ENCODE data around the gene MYBL2. TPM values are rescaled to one million over a fixed set of nuclear protein-coding genes. Genes with fewer than 3 reads are reported as not detected.

MYBL2 gene
- total RNA-seq, 1 experiment from 2014 or later, result 95.9 TPM

DNA sequence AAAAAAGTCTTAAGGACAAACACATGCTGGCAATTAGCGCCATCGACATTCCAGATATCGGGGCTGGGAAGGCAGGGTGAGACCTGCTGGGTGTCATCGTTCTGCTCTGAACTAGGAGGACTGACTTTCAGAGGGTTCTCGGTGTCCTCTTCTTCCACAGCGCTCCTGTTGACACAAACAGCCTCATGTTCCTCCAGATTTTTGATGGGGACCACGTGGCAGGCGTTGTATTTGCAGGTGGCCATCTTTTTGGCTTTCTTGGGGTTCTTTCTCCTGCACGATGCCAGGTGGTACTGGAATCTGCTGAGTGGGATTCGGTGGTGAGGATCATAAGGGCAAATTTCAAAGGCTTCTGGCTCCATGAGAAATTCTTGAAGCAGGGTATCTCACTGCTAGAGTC is 59.4 kb downstream of the MYBL2 start:
- Histone ChIP-seq H3K4me1 (ENCODE audit: insufficient read depth, low read length) (peaks cover 25% of the 10 kb centered on the region), H3K9me2 (replicated peaks; ENCODE audit: low read length) (no peaks in the 10 kb centered on the region), H4K20me1 (ENCODE audit: low read length) (no peaks in the 10 kb centered on the region), H2AFZ (ENCODE audit: low read length) (peak overlapping the region; percentile 68), H3K79me2 (ENCODE audit: low read length) (no peaks in the 10 kb centered on the region), H3K9me3 (ENCODE audit: low read length) (no peaks in the 10 kb centered on the region), H3K4me3 (ENCODE audit: low read length) (no peak overlapping the region), H3K4me2 (ENCODE audit: low read length) (peak overlapping the region; percentile 42; the same call in 1 of the 2 replicates), H3K36me3 (ENCODE audit: low read depth, low read length) (no peaks in the 10 kb centered on the region), H3K27me3 (ENCODE audit: low read length) (no peaks in the 10 kb centered on the region), H3F3A (ENCODE audit: low read length, unreplicated experiment) (no peaks in the 10 kb centered on the region), H3K27ac (ENCODE audit: low read length) (peak overlapping the region; percentile 62), H3K9ac (ENCODE audit: low read length) (no peak overlapping the region)
- intact Hi-C loops (cut with micrococcal nuclease), result no loop called here
- CTCF ChIA-PET, result no interaction called here
- TF ChIP-seq, protein P1, sequence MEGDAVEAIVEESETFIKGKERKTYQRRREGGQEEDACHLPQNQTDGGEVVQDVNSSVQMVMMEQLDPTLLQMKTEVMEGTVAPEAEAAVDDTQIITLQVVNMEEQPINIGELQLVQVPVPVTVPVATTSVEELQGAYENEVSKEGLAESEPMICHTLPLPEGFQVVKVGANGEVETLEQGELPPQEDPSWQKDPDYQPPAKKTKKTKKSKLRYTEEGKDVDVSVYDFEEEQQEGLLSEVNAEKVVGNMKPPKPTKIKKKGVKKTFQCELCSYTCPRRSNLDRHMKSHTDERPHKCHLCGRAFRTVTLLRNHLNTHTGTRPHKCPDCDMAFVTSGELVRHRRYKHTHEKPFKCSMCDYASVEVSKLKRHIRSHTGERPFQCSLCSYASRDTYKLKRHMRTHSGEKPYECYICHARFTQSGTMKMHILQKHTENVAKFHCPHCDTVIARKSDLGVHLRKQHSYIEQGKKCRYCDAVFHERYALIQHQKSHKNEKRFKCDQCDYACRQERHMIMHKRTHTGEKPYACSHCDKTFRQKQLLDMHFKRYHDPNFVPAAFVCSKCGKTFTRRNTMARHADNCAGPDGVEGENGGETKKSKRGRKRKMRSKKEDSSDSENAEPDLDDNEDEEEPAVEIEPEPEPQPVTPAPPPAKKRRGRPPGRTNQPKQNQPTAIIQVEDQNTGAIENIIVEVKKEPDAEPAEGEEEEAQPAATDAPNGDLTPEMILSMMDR (conservative IDR thresholded peaks at IDR 0.05; ENCODE audit: low read depth, low read length), result no peak
- TF ChIP-seq EZH2 (IDR thresholded peaks at IDR 0.05; ENCODE audit: low read length, unreplicated experiment) (no peak), EZH2phosphoT487 (IDR thresholded peaks at IDR 0.05; ENCODE audit: borderline replicate concordance, low read length) (no peak)
- DNase-seq (no peak), ATAC-seq (no peak)
- POLR2A ChIA-PET (ENCODE audit: unreplicated experiment), result no interaction called here
- no TSS peak for BruUV-seq (replicated peaks)

DNA sequence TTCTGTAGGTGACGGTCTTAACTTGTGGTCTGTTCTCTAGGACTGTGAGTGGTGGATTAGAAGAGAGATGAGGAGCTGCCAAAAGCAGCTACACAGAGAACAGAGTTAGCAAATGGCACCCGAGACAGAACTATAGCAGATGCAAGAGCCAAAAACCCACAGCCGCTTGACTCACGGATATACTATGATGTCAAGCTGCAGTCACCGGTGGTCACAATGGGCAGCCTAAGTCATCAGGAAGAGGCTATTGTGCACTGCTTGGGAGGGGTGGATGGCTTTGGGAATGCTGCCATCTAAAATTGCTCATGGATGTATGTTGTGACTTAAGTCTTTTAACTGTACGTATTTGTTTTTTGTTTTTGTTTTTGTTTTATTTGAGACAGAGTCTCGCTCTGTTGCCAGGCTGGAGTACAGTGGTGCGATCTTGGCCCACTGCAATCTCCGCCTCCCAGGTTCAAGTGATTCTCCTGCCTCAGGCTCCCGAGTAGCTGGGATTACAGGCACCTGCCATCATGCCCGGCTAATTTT is 60.0 kb downstream of the MYBL2 start, which contains the start of gene GTSF1L:
Gene GTSF1L, minus strand, starts transcription at position 192 of the 528 bp plus-strand sequence. CDS start 308 bp downstream, outside the sequence.
- Histone ChIP-seq H3F3A (ENCODE audit: low read length, unreplicated experiment) (no peaks in the 10 kb centered on the region), H3K27ac (ENCODE audit: low read length) (peak within 1 kb of the TSS; percentile 62), H4K20me1 (ENCODE audit: low read length) (no peaks in the 10 kb centered on the region), H3K4me1 (ENCODE audit: insufficient read depth, low read length) (peaks cover 25% of the 10 kb centered on the region), H3K36me3 (ENCODE audit: low read depth, low read length) (no peaks in the 10 kb centered on the region), H3K9me2 (replicated peaks; ENCODE audit: low read length) (no peaks in the 10 kb centered on the region), H3K79me2 (ENCODE audit: low read length) (no peaks in the 10 kb centered on the region), H3K4me3 (ENCODE audit: low read length) (no peak within 1 kb of the TSS), H2AFZ (ENCODE audit: low read length) (peak within 1 kb of the TSS; percentile 68), H3K9ac (ENCODE audit: low read length) (no peak within 1 kb of the TSS), H3K27me3 (ENCODE audit: low read length) (no peaks in the 10 kb centered on the region), H3K9me3 (ENCODE audit: low read length) (no peaks in the 10 kb centered on the region), H3K4me2 (ENCODE audit: low read length) (peak within 1 kb of the TSS; percentile 42; the same call in 1 of the 2 replicates)
- TF ChIP-seq EZH2 (IDR thresholded peaks at IDR 0.05; ENCODE audit: low read length, unreplicated experiment) (no peak), EZH2phosphoT487 (IDR thresholded peaks at IDR 0.05; ENCODE audit: borderline replicate concordance, low read length) (no peak)
- TF ChIP-seq, protein P1 (conservative IDR thresholded peaks at IDR 0.05; ENCODE audit: low read depth, low read length), result no peak
- POLR2A ChIA-PET (ENCODE audit: unreplicated experiment), result no interaction called here
- CTCF ChIA-PET, result no interaction called here
- intact Hi-C loops (cut with micrococcal nuclease), result no loop called here
- peak; percentile 78 for ATAC-seq
- peak; percentile 90 for DNase-seq
- no TSS peak for BruUV-seq (replicated peaks)

DNA sequence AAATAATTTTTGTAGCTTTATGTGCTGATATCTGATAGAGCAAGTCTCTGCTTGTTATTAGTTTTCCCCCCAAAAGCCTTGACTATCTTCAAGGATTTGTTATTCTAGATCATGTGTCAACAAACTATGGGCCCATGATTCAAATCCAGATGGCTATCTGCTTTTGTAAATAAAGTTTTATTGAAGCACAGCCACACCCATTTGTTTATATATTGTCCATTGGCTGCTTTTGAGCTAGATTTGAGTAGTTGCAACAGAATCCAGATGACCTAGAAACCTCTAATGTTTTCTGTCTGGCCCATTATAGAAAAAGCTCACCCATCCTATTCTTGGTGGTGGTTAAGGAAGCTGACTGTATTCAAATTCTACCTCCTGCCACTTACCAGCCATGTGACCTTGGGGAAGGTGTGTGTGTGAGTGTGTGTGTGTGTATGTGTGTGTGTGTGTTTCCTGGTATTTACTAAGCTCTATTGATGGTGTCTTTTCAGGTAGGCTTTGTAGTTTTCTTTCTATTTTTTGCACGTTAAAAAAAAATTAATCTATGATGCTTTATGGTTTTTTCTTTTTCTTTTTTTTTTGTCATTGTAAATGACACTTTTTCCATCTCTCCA is 61.2 kb downstream of the MYBL2 start:
- DNase-seq (peak; percentile 63), ATAC-seq (0 out of 2 replicates have a peak, but pooled peaks have one; percentile 10)
- ChIA-PET POLR2A (ENCODE audit: unreplicated experiment) (interaction anchor here (0.6 kb wide), 1 partner anchor 1305 kb away, joined by 15 read pairs; no protein-coding TSS in a partner anchor), CTCF (no interaction called here)
- Histone ChIP-seq H3K36me3 (ENCODE audit: low read depth, low read length) (no peaks in the 10 kb centered on the region), H3K9ac (ENCODE audit: low read length) (no peak overlapping the region), H3F3A (ENCODE audit: low read length, unreplicated experiment) (no peaks in the 10 kb centered on the region), H3K79me2 (ENCODE audit: low read length) (no peaks in the 10 kb centered on the region), H4K20me1 (ENCODE audit: low read length) (no peaks in the 10 kb centered on the region), H3K27ac (ENCODE audit: low read length) (no peak overlapping the region), H3K4me2 (ENCODE audit: low read length) (no peak overlapping the region), H3K4me3 (ENCODE audit: low read length) (no peak overlapping the region), H2AFZ (ENCODE audit: low read length) (no peak overlapping the region), H3K9me2 (replicated peaks; ENCODE audit: low read length) (no peaks in the 10 kb centered on the region), H3K27me3 (ENCODE audit: low read length) (no peaks in the 10 kb centered on the region), H3K9me3 (ENCODE audit: low read length) (no peaks in the 10 kb centered on the region), H3K4me1 (ENCODE audit: insufficient read depth, low read length) (peaks cover 25% of the 10 kb centered on the region)
- TF ChIP-seq, protein P1 (conservative IDR thresholded peaks at IDR 0.05; ENCODE audit: low read depth, low read length), result no peak
- TF ChIP-seq EZH2 (IDR thresholded peaks at IDR 0.05; ENCODE audit: low read length, unreplicated experiment) (no peak), EZH2phosphoT487 (IDR thresholded peaks at IDR 0.05; ENCODE audit: borderline replicate concordance, low read length) (no peak)
- intact Hi-C loops (cut with micrococcal nuclease), result no loop called here
- BruUV-seq (replicated peaks), result no TSS peak

Data from PC-3 (cell line).